ENCODE data around the gene DEPDC4.
"Not testable (repeated sequence)": the region's sequence is repeated elsewhere in the genome, so short reads cannot be mapped to it uniquely, and the experiment has no call there.

Gene DEPDC4

GRCh38 chr12:100231873-100232272 lies 35.0 kb downstream of the DEPDC4 start:
- H3K27ac ChIP-seq (ENCODE audit: low read depth, low read length); H3K4me3 ChIP-seq (ENCODE audit: low read length); H3K9me3 ChIP-seq (ENCODE audit: insufficient read depth, low read depth, low read length); H3K27me3 ChIP-seq (ENCODE audit: insufficient read depth, low read length); H3K4me1 ChIP-seq (ENCODE audit: insufficient read depth, low read length); H3K9ac ChIP-seq (ENCODE audit: low read depth, low read length); H3K36me3 ChIP-seq (ENCODE audit: insufficient read depth, low read length): not testable (repeated sequence)
- WGBS = 89% methylated on average over 3 of the region's 3 CpGs

GRCh38 chr12:100229876-100230275 lies 37.0 kb downstream of the DEPDC4 start:
- Histone ChIP-seq H3K4me1 (ENCODE audit: insufficient read depth, low read length) (no peaks in the 10 kb centered on the region), H3K27ac (ENCODE audit: low read depth, low read length) (no peak overlapping the region), H3K4me3 (ENCODE audit: low read length) (no peak overlapping the region), H3K9me3 (ENCODE audit: insufficient read depth, low read depth, low read length) (no peaks in the 10 kb centered on the region), H3K9ac (ENCODE audit: low read depth, low read length) (no peak overlapping the region), H3K36me3 (ENCODE audit: insufficient read depth, low read length) (peaks cover 9% of the 10 kb centered on the region), H3K27me3 (ENCODE audit: insufficient read depth, low read length) (no peaks in the 10 kb centered on the region)
- 93% methylated on average over 2 of the region's 4 CpGs for WGBS

- no peaks in the 10 kb centered on the region for H3K27me3 ChIP-seq (ENCODE audit: insufficient read depth, low read length)
- 91% methylated on average over 5 of the region's 5 CpGs for WGBS
- no peaks in the 10 kb centered on the region for H3K4me1 ChIP-seq (ENCODE audit: insufficient read depth, low read length)
- no peak overlapping the region for H3K27ac ChIP-seq (ENCODE audit: low read depth, low read length)
- no peak overlapping the region for H3K9ac ChIP-seq (ENCODE audit: low read depth, low read length)
- H3K9me3 ChIP-seq (ENCODE audit: insufficient read depth, low read depth, low read length) = no peaks in the 10 kb centered on the region
- H3K4me3 ChIP-seq (ENCODE audit: low read length) = no peak overlapping the region
- H3K36me3 ChIP-seq (ENCODE audit: insufficient read depth, low read length) = peaks cover 14% of the 10 kb centered on the region
Measured at GRCh38 chr12:100229036-100229635, 37.7 kb downstream of the DEPDC4 start.

GRCh38 chr12:100225491-100225890 lies 41.4 kb downstream of the DEPDC4 start:
- no peak overlapping the region for H3K9ac ChIP-seq (ENCODE audit: low read depth, low read length)
- H3K36me3 ChIP-seq (ENCODE audit: insufficient read depth, low read length) = peaks cover 42% of the 10 kb centered on the region
- H3K4me3 ChIP-seq (ENCODE audit: low read length) = no peak overlapping the region
- H3K27ac ChIP-seq (ENCODE audit: low read depth, low read length) = no peak overlapping the region
- no peaks in the 10 kb centered on the region for H3K9me3 ChIP-seq (ENCODE audit: insufficient read depth, low read depth, low read length)
- H3K27me3 ChIP-seq (ENCODE audit: insufficient read depth, low read length) = no peaks in the 10 kb centered on the region
- H3K4me1 ChIP-seq (ENCODE audit: insufficient read depth, low read length) = no peaks in the 10 kb centered on the region

- H3K27me3 ChIP-seq (ENCODE audit: insufficient read depth, low read length); H3K27ac ChIP-seq (ENCODE audit: low read depth, low read length); H3K4me3 ChIP-seq (ENCODE audit: low read length); H3K9me3 ChIP-seq (ENCODE audit: insufficient read depth, low read depth, low read length); H3K4me1 ChIP-seq (ENCODE audit: insufficient read depth, low read length); H3K9ac ChIP-seq (ENCODE audit: low read depth, low read length): not testable (repeated sequence)
- H3K36me3 ChIP-seq (ENCODE audit: insufficient read depth, low read length) = peaks cover 69% of the 10 kb centered on the region
- 94% methylated on average over 6 of the region's 6 CpGs for WGBS
Measured at GRCh38 chr12:100222173-100222572, 44.7 kb downstream of the DEPDC4 start.

GRCh38 chr12:100221523-100221922 lies 45.4 kb downstream of the DEPDC4 start:
- WGBS = 91% methylated on average over 2 of the region's 3 CpGs
- no peaks in the 10 kb centered on the region for H3K4me1 ChIP-seq (ENCODE audit: insufficient read depth, low read length)
- no peaks in the 10 kb centered on the region for H3K9me3 ChIP-seq (ENCODE audit: insufficient read depth, low read depth, low read length)
- no peak overlapping the region for H3K27ac ChIP-seq (ENCODE audit: low read depth, low read length)
- no peaks in the 10 kb centered on the region for H3K27me3 ChIP-seq (ENCODE audit: insufficient read depth, low read length)
- H3K4me3 ChIP-seq (ENCODE audit: low read length) = no peak overlapping the region
- H3K9ac ChIP-seq (ENCODE audit: low read depth, low read length) = no peak overlapping the region
- H3K36me3 ChIP-seq (ENCODE audit: insufficient read depth, low read length) = peaks cover 69% of the 10 kb centered on the region

- Histone ChIP-seq H3K36me3 (ENCODE audit: insufficient read depth, low read length) (peaks cover 76% of the 10 kb centered on the region), H3K4me3 (ENCODE audit: low read length) (no peak overlapping the region), H3K9me3 (ENCODE audit: insufficient read depth, low read depth, low read length) (no peaks in the 10 kb centered on the region)
Measured at GRCh38 chr12:100219328-100220109, 47.4 kb downstream of the DEPDC4 start.

GRCh38 chr12:100216337-100216736 lies 50.5 kb downstream of the DEPDC4 start:
- Histone ChIP-seq H3K27ac (ENCODE audit: low read depth, low read length) (no peak overlapping the region), H3K9me3 (ENCODE audit: insufficient read depth, low read depth, low read length) (no peaks in the 10 kb centered on the region), H3K36me3 (ENCODE audit: insufficient read depth, low read length) (peaks cover 83% of the 10 kb centered on the region), H3K4me1 (ENCODE audit: insufficient read depth, low read length) (no peaks in the 10 kb centered on the region), H3K9ac (ENCODE audit: low read depth, low read length) (no peak overlapping the region), H3K4me3 (ENCODE audit: low read length) (no peak overlapping the region), H3K27me3 (ENCODE audit: insufficient read depth, low read length) (no peaks in the 10 kb centered on the region)
- WGBS = 94% methylated on average over 4 of the region's 4 CpGs

More at GRCh38 chr12:100219328-100220109, 47.4 kb downstream of the DEPDC4 start:
- 96% methylated on average over 5 of the region's 5 CpGs for WGBS
- H3K27ac ChIP-seq (ENCODE audit: low read depth, low read length) = no peak overlapping the region
- no peaks in the 10 kb centered on the region for H3K27me3 ChIP-seq (ENCODE audit: insufficient read depth, low read length)
- H3K4me1 ChIP-seq (ENCODE audit: insufficient read depth, low read length) = no peaks in the 10 kb centered on the region
- no peak overlapping the region for H3K9ac ChIP-seq (ENCODE audit: low read depth, low read length)

- Histone ChIP-seq H3K4me1 (ENCODE audit: insufficient read depth, low read length) (no peaks in the 10 kb centered on the region), H3K9me3 (ENCODE audit: insufficient read depth, low read depth, low read length) (no peaks in the 10 kb centered on the region), H3K27ac (ENCODE audit: low read depth, low read length) (no peak overlapping the region), H3K36me3 (ENCODE audit: insufficient read depth, low read length) (peaks cover 83% of the 10 kb centered on the region), H3K4me3 (ENCODE audit: low read length) (no peak overlapping the region), H3K27me3 (ENCODE audit: insufficient read depth, low read length) (no peaks in the 10 kb centered on the region), H3K9ac (ENCODE audit: low read depth, low read length) (no peak overlapping the region)
- 100% methylated on average over 1 of the region's 1 CpG for WGBS
Measured at GRCh38 chr12:100215209-100215608, 51.7 kb downstream of the DEPDC4 start.

GRCh38 chr12:100214518-100214917 lies 52.4 kb downstream of the DEPDC4 start:
- Histone ChIP-seq H3K9ac (ENCODE audit: low read depth, low read length) (no peak overlapping the region), H3K27me3 (ENCODE audit: insufficient read depth, low read length) (no peaks in the 10 kb centered on the region), H3K9me3 (ENCODE audit: insufficient read depth, low read depth, low read length) (no peaks in the 10 kb centered on the region), H3K27ac (ENCODE audit: low read depth, low read length) (no peak overlapping the region), H3K4me1 (ENCODE audit: insufficient read depth, low read length) (no peaks in the 10 kb centered on the region), H3K36me3 (ENCODE audit: insufficient read depth, low read length) (peaks cover 83% of the 10 kb centered on the region), H3K4me3 (ENCODE audit: low read length) (no peak overlapping the region)
- 87% methylated on average over 1 of the region's 2 CpGs for WGBS

- H3K4me3 ChIP-seq (ENCODE audit: low read length) = no peak overlapping the region
- peaks cover 83% of the 10 kb centered on the region for H3K36me3 ChIP-seq (ENCODE audit: insufficient read depth, low read length)
- no peak overlapping the region for H3K9ac ChIP-seq (ENCODE audit: low read depth, low read length)
- no peaks in the 10 kb centered on the region for H3K27me3 ChIP-seq (ENCODE audit: insufficient read depth, low read length)
- H3K9me3 ChIP-seq (ENCODE audit: insufficient read depth, low read depth, low read length) = no peaks in the 10 kb centered on the region
- WGBS = 99% methylated on average over 4 of the region's 5 CpGs
- H3K4me1 ChIP-seq (ENCODE audit: insufficient read depth, low read length) = no peaks in the 10 kb centered on the region
- no peak overlapping the region for H3K27ac ChIP-seq (ENCODE audit: low read depth, low read length)
Measured at GRCh38 chr12:100213016-100213891, 53.6 kb downstream of the DEPDC4 start.

All from HUES64 (cell line).